Measurements from ENCODE around the gene PHACTR3. TPM values are rescaled to one million over a fixed set of nuclear protein-coding genes. Genes with fewer than 3 reads are reported as not detected.

The PHACTR3 gene
- polyA plus RNA-seq, 4 donors, result 2.4 to 13.6 (median 11.2) TPM

DNA sequence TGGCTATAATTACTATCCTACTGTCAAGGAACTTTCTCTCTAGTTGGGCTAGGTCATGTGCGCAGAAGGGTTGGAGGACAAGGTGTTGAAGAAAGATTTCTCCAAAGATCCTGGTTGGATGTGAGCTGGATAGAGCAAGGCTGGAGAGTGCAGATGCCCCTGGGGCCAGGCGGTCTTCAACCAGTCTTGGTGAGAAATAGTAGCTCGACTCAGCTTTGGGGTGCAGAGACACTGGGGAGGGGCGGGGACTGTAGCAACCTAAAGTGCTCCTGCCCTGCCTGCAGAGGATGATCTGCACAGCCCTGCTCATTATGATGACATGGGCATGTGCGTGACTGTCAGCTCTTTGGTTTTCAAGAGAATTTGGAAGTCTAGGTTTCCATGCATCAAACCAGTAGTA lies 35.9 kb downstream of the PHACTR3 start:
- DNase-seq (ENCODE audit: low read depth in 4 of 4, low spot score in 3 of 4), result no peak

DNA sequence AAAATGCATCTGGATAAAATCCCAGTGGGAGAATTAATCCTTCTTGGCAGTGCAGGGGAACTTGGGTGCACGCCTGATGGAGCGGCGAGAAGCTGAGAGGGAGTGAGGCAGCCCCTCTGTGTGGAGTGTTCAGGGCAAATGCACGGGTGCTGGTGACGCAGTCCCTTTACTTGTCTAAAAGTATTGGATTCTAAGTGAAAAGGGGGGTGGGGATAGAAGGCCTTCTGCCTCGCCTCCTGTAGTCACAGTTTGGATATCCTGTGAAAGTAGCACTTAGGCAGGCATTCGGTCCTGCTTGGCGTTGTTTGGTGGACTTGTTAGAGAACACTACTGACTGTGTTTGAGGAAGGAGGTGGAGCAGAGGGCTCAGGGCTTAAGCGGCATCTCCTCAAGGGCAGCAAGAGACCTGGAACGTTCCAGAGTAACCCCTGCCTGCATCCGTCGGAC lies 39.3 kb downstream of the PHACTR3 start:
- DNase-seq (ENCODE audit: low read depth in 4 of 4, low spot score in 3 of 4), result no peak

DNA sequence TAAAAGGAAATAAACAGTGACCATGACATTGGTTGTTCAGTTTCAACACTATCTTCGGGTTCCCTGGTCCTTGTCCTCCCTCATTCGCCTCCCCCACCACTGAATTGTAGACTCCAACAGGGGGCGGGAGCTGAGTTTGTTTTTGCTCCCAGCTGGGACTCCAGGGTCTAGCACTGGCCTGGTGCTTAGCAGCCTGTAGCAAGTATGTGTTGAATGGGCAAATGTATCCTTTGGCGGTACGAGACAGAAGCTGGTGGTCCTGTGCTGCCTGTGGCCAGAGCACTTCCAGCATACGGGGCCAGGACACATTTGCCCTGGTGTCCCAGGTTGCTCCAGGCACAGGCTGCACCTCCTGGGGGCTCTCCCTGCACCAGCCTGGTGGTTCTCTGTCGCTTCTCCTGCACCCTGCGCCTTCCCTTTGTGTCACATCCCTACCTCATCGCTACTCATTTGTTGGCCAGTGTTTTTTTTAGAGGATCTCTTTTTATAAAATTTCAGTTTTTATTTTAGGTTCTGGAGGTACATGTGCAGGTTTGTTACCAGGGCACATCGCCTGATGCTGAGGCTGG lies 40.1 kb downstream of the PHACTR3 start:
- no peak for DNase-seq (ENCODE audit: low read depth in 4 of 4, low spot score in 3 of 4)

DNA sequence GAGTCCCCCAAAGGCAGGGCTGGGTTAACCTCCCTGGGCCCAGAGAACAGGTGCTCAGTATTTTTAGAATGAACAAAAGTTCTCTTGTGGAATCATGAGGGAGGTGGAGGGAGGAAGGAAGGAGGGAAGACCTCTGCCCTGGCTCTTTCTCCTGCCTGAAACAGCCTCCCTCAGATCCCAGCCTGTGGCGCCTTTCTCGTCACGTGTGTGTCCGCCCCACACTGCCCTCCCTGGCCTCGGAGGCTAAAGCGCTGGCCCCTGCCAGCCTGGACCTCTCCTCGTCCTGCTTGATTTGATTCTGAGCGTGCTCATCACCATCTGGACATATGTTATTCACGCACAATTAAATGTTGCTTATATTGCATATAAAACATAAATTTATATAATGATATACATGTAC lies 40.9 kb downstream of the PHACTR3 start:
- no peak for DNase-seq (ENCODE audit: low read depth in 4 of 4, low spot score in 3 of 4)

DNA sequence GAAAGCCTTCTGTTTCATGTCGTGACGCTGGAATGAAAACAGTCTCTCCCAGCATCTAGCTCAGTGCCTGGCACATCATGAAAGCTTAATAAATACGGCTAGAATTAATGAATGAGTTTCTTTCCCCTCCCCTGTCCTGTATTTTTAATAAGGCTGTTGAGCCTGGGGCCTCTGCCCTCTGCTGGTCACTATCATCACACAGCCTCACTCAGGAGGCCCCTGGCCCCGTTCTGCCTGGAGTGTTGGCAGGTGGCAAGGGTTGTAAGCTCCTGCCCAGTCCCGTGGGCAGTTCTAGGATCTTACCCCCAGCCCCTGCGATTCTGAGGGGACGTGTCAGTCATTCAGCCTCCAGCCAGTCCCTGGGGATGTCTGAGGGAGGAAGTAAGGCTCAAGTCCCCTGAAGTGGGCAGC lies 41.4 kb downstream of the PHACTR3 start:
- no peak for DNase-seq (ENCODE audit: low read depth in 4 of 4, low spot score in 3 of 4)

DNA sequence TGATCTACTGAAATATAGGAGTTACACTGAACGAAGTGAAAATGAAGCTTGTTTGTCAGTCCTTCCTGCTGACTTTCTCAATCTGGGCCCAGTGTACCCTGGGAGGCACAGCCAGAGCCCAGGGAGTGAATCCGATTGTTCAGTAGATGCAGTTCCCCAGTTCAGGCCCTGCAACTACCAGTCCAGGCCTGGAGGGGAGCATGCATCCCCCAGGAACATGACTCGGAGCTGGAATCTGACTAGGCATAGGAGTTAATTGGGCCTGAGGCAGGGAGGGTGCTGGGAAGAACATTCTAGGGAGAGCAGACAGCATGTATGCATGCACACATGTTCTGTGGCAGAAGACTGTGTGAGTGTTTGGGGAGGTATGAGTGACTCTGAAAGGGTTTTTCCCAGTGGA lies 42.1 kb downstream of the PHACTR3 start:
- DNase-seq (ENCODE audit: low read depth in 4 of 4, low spot score in 3 of 4), result no peak

DNA sequence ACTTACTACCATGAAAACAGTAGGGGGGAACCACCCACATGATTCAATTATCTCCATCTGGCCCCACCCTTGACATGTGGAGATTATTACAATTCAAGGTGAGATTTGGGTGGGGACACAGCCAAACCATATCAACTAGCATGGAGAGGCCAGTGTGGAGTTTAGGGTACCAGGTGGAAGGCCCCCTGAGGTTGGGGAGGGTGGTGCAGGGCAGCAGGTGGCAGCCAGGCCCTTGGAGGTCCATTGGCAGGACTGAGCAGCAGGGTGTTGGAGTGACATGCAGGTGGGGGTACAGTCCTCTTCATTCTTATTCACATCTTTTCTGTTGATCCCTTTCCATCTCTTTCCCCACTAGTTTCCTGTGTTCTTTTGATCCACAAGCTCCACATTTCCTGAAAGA lies 42.9 kb downstream of the PHACTR3 start:
- no peak for DNase-seq (ENCODE audit: low read depth in 4 of 4, low spot score in 3 of 4)

DNA sequence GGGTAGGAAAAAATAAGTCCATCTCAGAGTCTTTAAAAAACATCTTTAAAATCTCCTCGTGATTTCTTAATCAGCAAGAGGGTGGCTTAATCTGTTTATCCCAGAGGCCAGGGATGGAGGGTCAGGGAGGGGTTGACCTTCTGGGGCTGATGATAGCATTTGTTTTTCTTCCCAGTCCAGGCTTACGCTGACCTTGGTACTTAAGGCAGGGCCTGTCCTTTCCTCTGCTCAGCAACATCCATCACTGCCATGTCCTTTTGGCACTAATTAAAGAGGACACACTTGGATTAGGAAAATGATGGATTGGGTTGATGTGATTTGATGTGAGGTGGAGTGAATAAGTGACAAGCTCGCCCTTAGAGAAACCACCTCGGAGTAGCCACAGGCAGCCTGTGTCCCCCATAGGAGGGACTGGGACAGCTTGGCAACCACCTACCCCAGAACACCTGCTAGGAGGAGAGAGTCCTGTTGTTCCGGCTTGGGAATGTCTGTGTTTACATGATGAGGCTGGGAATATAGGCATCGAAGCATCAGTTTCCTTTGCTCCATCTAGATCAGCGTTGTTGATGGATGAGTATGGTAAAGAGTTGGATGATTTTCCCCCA lies 44.2 kb downstream of the PHACTR3 start:
- no peak for DNase-seq (ENCODE audit: low read depth in 4 of 4, low spot score in 3 of 4)

DNA sequence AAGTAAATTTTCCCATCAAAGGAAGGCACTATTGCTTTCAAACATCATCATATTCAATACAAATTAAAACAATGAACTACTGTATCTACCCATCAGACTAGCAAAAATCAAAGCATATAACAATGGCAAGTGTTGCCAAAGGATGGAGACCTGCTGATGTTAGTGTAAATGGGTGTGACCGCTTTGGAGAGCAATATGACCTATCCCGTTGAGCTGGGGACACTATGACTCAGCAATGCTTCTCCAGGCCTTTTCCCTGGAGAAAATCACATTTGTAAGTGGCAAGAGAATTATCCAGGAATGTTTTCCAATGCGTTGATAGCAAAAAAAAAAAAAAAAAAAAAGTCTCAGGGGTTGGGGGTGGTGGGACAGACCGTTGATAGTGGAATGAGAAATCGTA lies 46.1 kb downstream of the PHACTR3 start:
- DNase-seq (ENCODE audit: low read depth in 4 of 4, low spot score in 3 of 4), result no peak

DNA sequence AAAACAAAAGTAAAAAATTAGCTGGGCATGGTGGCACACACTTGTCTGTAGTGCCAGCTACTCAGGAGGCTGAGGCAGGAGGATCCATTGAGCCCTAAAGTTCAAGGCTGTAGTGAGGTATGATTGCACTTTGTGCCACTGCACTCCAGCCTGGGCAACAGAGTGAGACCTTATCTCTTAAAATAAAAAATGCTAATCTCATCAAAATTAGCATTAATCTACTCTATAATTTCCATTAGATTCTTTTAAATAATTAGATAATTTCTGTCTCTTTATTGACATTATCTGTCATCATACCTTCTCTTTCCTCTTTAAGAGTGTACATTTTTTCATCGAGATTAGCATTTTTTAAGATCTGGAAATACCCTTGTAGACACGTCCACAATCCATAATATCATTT lies 48.0 kb downstream of the PHACTR3 start:
- no peak for DNase-seq (ENCODE audit: low read depth in 4 of 4, low spot score in 3 of 4)

DNA sequence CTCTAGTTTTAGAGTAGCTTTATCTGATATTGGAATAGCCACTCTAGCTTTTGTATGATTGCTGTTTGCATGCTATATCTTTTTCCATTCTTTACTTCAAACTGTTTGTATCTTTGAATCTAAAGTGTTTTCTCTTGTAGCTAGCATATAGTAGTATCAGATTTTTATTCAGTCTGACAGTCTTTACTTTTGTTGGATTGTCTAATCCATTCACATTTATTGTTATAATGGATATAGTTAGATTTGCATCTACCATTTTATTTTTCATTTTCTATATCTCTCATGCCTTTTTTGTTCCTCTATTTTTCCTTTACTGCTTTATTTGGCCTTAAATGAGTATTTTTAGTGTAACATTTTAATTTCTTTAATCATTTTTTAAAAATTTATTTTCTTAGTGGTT lies 52.1 kb downstream of the PHACTR3 start:
- no peak for DNase-seq (ENCODE audit: low read depth in 4 of 4, low spot score in 3 of 4)

DNA sequence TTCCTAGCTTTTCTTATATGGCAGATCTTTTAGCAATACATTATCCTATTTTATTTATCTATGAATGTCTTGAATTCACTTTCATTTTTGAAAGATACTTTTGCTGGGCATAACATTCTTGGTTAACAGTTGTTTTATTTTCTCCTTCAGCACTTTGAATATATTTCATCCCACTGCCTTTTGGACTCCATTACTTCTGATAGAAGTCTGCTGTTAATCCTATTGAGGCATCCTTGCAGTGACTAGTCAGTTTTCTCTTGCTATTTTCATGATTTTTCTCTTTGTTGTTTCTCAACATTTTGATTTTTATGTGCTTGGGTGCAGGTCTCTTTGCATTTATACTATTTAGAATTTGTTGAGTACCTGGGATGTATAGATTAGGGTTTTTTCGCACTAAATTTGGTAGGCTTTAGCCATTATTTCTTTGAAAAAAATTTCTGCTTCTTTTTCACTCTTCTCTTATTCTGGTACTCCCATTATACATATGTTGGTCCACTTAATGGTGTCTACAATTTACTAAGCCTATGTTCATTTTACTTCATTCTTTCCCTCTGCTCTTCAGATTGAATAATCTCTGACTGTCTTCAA lies 53.2 kb downstream of the PHACTR3 start:
- DNase-seq (ENCODE audit: low read depth in 4 of 4, low spot score in 3 of 4), result no peak

DNA sequence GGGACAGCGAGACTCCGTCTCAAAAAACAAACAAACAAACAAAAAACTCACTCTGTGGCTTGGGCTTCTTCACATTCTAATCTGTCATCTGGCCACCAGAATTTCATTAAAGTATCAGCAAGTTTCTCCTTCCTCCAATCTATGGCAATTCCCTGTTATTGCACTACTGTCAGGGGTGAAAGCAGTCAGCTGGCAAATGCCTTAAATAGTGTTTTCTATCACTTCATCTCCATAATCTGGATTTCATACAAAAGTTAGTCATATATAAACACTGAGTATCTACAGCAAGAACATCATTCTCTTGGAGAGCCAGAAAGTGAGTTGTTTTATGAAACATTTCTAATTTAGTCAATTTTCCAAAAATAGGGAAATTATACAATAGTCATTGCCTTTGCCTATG lies 56.1 kb downstream of the PHACTR3 start:
- no peak for DNase-seq (ENCODE audit: low read depth in 4 of 4, low spot score in 3 of 4)

DNA sequence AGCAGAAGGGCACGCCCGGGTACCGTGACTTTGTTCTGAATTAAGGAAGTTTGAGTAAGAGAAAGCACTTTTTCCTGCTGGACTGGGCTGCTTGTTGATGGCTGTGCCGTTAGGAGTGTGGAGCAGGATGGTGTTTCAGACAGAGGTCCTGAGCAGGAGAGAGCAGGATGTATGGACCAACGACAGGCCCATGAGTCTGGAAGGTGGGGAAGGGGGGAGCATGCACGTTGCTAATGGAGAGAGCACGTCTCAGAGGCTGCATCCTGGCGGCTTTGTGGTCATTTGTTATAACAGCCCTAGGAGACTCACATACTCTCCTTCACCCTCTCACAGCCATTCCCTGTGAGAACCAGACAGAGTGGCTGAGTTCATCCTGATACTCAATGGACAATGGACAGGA lies 56.8 kb downstream of the PHACTR3 start:
- DNase-seq (ENCODE audit: low read depth in 4 of 4, low spot score in 3 of 4), result no peak

DNA sequence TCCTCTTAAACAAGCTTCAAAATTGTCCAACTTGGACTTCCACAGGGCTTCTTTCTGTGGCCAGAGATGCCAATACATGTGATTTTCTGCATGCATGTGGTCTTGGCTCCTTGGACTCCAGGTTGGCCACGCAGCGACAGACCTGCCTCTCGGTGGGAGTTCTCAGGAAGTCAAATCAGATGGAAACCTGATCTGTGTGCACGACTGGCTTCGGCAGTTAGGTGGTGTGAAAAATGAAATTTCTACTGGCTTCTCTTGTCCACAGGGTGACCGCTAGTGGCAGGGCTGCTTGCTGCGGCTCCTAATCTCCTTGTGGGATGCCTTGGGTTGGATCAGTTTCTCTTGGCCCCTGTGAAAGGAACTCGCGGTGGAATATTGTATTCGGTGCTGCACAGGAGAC lies 57.3 kb downstream of the PHACTR3 start:
- no peak for DNase-seq (ENCODE audit: low read depth in 4 of 4, low spot score in 3 of 4)

DNA sequence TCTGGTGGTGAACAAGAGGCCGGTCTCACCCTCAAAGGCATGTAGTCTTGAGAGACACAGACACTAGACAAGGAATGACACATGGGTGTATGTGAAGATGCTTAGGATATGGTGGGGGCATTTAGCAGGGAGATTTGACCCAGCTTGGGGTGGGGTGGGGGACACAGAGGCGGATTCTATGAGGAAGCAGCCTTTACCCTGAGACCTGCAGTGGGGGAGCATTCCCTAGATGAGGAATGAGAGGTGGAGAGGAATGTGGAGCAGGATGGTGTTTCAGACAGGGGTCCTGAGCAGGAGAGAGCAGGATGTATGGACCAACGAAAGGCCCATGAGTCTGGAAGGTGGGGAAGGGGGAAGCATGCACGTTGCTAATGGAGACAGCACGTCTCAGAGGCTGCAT lies 57.8 kb downstream of the PHACTR3 start:
- no peak for DNase-seq (ENCODE audit: low read depth in 4 of 4, low spot score in 3 of 4)

DNA sequence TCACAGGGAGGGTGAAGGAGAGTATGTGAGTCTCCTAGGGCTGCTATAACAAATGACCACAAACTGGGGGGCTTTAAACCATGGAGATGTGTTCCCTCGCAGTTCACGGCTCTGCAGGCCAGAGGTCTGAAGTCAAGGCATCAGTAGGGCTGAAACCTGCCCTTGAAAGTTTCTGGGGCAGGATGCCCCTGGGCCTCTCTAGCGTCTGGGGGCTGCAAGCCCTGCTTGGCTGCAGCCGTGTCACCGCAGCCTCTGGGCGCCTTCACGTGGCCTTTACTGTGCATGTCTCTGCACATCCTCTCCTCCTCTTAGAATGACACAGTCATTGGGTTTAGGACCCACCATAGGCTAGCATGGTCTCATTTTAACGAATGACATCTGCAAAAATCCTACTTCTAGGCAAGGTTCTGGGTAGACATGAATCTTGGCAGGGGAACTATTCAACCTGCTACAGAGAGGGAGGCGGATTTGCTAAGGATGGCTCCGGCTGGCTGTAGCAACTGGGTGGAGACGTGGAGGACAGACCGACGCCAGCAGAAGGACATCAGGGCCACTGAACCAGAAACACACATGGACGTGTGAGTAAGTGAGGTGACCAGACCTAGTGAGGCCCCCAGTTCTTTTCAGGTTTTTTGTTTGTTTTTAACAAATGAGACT lies 58.6 kb downstream of the PHACTR3 start:
- no peak for DNase-seq (ENCODE audit: low read depth in 4 of 4, low spot score in 3 of 4)

DNA sequence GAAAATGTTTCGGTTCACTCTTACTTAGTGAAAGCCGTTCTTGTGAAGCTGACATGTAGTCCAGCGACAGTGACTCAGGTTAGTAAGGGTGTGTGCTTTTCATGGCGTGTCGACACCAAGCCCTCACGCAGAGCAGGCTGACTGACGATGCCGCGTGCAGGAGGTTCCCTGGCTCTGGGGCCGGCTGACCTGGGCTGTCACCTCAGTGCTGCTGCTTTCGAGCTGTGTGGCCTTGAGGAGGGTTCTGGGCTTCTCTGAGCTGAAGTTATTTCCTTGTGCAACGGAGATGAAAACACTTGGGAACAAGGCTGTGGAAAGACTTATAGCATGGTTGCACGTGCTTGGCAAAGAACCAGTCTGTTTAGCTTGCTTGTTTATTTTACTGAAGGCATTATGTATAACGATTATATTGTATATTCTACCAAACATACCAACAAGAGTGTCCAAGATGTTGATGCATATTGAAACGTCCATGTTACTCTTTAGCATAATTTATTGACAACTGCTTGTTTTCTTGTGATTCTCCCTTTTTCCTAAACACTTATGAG lies 59.2 kb downstream of the PHACTR3 start:
- no peak for DNase-seq (ENCODE audit: low read depth in 4 of 4, low spot score in 3 of 4)

DNA sequence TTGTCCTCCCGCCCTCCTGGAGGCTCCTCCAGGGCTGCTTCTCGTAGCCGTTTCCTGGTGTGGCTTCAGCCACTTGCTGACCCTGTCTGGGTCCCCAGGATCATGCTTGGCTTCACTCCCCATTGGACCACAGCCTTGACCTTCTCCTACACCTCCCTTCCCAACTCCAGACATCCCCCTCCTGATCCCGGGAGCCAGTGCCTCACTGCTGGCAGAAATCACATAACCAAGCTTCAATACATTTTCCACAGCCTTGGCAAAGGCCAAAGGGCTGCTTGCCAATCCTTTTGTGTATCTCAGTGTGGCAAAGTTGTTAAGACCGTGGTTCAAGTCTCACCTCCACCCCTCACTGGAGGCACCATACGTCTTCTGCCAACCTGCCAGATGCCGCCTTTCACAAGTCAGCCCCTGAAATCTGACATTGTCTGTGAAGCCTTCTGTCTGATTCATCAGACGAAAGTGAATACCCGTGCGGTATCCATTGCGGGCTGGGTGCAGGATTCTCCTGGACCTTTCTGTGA lies 60.1 kb downstream of the PHACTR3 start:
- DNase-seq (ENCODE audit: low read depth in 4 of 4, low spot score in 3 of 4), result no peak

DNA sequence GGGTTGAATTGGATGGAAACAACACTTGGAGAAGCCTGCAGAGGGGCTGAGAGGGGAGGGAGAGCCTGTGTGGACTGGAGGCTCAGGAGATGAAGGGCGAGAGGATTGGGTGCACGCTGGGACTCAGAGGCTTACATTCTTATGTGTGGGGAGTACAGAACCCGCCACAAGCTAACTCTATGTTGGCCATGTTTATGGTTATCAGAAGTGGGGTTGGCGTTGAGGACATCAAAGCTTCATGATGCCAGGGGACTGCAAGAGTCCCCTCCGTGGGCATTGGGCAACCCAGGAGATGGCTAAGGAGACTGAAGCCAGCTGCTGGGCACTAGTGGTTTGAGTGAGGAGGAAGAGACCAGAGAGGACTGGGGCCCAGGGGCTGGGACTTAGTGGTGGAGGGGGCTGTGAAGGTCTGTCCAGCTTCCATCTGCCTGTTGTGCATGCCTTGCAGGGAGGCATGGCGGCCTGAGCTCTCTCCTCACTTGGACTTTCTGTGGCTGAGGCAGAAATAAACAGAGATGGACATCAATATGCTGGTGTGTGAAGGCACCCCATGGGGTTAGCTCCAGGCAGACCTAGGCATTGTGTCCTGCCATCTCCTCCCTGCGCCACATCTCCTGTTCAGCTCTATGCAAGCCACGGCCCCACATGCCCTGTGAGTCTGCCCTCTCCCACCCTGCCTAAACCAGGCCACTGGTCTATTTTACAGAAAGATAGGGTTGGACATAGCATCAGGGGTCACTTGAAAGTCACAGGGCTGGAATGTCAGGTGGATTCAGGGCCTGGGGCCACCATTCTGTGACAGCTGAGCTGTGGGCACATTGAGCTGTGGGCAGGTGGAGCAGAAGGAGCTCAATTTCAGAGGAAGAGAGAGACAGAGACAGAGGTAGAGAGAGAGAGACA lies 61.6 kb downstream of the PHACTR3 start:
- DNase-seq (ENCODE audit: low read depth in 4 of 4, low spot score in 3 of 4), result no peak

DNA sequence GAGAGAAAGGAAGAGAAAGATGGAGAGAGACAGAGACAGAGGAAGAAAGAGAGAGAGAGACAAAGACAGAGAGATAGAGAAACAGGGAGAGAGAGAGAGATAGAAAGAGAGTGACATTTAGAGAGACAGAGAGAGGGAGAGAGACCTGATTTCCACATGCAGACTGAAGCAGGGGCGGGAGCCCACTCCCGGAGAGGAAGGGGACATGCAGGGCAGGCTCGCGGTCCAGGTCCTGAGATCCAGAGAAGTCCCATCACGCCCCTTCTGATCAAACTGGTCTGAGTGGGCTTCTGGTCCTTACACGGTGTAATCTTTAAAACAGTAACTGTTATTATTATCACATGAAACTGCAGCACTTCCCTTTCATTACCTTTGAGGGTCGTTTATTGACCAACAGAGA lies 62.2 kb downstream of the PHACTR3 start:
- DNase-seq (ENCODE audit: low read depth in 4 of 4, low spot score in 3 of 4), result no peak
